Bone marrow (tissue), 2 donors: ENCODE data around the gene GABBR1.

Experiments used
- DNase-seq, 2 donors: peaks; one replicate each; lab custom pipeline; 2025; lab: John Stamatoyannopoulos, UW

Gene GABBR1

DNA sequence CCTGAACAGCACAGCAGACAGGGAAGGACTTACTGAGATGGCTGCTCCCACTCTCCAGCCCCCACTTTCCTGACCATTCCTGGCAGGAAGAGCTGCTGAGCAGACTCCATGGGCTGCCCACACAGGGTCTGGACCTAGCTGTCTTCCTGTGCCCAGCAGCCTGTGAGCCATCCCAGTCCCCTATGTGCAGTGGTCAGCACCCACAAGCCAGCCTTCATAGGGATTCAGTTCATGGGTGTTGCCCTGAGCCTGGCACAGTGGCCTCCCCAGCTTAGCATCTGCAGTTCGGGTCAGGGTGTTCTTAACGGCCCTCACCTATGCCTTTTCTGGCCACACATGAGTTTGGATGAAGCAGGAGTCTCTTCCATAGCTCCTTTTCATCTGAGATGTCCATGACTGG, 105.4 kb downstream of the GABBR1 start:
- no peak for DNase-seq

DNA sequence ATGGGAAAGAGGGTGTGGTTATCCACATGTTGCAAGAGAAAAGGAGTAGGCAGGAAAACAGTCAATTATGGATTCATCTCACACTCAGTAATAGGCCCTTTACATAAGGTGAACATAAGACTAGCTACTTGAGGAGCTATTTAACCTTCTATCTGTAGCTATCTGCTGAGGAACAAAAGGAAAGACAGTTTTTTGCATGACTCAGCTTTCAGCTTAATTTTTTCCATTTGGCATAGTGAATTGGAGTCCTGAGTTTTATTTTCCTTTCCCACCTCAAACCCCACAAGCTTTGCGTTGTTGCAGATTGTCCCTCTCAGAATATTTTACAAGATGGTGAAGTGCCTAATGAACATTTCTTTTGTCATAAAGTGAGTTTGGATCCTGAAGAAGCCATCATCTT, 105.9 kb downstream of the GABBR1 start:
- DNase-seq: no peak

DNA sequence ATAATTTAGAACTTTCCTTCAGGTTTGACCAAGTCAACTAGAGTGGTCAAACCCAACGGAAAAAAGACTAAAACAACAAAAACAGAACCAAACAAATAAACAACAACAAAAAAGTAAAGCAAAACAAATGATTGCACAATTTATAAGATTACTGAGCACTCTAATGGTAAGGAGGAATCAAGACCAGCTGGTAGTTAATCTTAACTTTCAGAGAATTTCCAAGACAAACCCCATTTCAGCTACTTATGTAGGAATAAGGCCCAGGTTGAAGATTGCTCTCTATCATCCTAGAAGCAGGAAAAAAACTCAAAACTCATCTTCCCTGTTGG, 107.7 kb downstream of the GABBR1 start:
- no peak for DNase-seq

DNA sequence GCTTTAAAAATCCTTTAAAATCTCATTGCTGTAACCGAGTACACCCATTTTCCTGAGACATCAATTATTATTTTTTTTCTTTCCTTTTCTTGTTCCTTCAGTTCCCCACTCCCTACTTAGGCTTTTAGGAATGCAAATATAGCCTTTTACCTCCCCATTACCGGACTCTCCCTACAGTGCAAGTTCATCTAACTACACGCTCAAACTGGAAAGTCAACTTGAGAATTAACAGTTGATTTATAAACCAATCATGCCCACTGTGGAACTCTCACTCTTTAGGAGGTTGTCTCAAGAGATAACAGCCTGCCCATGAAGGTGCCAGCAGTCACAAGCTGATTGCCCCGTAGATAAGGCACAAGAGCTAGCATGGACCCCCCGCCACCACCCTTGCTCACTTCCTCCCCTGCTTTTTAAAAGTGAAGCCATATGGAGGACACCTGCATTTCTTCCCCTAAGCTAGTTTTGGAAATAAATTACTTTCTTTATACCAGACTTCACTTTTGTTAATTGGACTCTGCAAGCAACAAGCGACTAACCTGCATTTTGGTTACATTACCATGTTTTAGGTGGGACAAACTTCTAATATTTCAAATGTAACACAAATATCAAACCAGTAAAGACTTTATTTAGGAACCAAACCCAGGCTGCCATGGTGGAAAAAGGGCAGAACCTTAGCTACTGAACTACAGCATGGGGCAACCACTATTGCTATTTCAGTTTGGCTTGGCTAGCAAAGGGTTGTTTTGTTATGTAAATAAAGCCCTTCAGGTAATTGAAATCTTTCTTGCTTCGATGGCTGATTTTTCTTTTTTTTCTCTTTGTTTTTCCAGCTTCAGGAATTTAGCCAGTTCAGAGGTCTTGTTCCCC, 108.3 kb downstream of the GABBR1 start:
- DNase-seq: no peak

DNA sequence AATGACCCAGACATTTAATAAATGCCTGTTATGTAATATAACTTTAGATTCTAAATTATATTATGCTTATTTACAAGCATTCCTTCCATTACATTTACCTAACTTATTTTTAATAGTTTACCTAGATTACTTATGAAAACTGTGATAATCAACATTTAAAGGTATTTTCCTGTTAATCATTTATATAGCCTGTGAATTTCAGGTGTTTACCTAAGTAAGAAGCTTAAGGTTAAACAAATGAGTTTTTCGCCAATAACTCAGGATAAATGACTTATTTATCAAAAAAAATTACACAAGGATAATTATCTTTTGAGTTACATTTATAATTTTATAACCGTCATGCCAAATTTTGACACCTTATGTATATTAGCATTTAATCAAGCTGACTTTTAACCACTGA, 108.9 kb downstream of the GABBR1 start:
- no peak for DNase-seq

DNA sequence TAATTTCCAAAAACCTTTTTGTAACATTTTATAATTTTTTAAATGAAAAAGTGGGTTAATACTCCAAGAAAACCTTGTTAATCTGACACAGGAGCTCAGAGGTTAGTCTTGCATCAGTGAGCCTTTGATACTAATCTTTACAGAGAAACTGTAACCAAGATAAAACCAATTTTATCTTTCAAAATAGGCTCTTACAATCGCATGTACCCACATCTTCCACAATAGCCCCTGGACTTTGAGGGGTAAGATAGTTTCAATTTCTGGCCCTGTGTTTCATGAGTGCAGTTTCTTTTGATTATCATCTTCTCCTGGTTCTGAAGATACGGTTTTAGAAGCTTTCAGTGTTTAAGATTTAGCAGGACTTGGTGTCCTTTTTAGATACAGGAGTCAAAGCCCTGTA, 110.8 kb downstream of the GABBR1 start:
- DNase-seq: no peak

DNA sequence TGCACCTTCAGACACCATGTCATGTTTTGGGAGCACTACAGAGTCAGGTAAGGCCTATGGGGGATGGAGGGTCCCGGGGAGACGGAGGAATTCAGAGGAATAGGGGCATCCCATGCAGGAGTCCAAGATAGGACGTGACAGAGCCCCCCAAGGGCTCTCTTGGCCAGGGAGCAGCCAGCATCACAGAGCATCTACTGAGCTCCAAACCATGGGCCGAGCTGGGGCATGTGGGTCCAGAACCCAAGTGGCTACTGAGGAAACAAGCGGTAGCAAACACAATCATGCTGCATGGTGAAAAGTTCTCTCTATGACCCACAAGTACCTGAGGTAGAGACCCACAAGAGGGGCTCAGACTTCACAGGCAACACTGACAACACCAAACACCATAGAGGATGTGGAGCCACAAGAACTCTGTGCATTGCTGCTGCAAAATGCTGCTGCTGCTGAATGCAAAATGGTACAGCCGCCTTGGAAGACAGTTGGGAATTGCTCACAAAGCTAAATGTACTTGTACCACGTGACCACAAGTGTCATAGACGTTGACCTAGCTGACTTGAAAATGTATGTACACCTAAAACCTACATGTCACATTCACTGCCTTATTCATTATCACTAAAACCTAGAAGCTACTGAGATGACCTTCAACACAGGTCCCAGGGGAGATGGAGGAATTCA, 111.8 kb downstream of the GABBR1 start:
- DNase-seq: no peak

DNA sequence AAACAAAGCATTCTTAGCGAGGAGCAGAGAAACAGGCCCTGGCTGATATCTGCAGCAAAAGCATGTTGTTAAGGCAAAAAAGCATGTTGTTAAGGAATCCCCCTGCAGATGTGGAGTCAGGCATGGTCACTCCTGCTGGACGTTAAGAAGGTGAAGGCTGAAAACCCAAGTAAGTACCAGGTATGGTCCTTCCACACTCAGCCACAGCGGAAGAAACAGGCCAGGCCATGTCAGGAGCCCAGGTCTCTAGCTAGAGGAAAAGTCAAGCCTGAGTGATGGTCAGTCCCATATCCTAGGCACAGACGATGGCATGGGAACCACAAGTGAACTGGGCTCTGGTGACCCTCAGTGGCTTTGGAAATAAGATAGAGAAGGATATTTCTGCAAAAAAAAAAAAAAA, 112.8 kb downstream of the GABBR1 start:
- DNase-seq: no peak

DNA sequence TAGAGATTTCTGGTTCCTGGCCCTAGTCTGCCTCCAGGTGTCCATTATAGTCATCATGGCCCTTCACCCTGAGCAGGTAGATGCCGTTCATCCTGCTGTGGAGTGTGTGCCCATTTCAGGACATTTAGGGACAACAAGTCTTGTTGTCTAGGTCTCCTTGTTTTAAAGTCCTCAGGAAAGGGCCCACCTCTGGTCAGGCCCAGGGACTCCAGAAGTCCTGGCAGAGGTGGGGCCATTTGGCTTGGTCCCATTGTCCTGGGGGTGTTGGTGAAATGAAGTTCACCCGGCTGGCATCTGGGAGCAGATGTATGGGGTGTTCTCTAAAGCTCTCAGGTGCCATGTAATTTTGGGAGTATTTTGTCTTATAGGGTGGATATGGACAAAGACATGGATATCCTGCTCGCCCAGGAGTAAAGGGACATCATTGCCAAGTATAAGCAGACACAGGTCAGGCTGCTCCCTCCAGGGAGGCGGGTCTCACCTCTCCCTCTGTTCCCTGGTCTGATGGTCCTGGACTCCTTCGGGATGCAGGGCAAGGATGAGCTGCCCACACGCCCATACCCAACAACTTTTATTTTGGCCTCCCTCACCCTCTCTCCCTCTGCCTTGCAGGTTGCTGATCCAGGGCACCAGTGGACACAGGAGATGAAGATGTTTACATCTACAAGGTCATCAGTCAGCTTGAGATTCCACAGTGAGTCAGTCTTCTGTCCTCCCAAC, 113.5 kb downstream of the GABBR1 start:
- DNase-seq: no peak

DNA sequence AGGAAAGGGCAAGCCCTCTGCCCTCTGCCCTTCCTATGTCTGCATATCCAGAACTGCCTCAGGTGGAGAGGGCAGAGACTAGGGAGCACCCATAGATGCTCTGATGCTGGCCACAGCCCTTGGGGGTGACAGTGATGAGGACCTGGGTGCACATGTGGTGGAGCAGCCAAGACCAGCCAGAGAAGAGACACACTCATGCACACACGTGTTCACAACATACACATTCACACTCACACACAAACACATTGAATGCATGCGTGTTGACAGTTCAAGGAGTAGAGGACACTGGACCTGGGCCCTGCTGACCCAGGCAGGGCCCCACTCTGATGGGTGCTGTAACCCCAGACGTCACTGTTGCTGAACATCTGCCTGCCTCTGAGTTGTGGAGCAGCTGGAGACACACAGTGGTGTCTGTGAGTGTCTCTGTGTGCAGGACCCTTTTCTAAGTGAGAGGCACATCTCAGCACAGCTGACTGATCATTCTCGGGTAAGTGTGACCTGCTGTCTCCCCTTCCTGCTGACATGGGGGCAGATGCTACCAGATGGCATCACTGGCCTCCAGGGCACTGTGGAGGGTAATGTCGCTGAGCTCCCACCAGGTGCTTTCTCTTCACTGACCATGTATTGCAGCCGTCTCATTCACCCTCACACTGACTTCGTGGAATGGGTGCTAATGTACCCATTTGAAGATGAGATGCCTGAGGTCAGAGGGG, 115.1 kb downstream of the GABBR1 start:
- no peak for DNase-seq

DNA sequence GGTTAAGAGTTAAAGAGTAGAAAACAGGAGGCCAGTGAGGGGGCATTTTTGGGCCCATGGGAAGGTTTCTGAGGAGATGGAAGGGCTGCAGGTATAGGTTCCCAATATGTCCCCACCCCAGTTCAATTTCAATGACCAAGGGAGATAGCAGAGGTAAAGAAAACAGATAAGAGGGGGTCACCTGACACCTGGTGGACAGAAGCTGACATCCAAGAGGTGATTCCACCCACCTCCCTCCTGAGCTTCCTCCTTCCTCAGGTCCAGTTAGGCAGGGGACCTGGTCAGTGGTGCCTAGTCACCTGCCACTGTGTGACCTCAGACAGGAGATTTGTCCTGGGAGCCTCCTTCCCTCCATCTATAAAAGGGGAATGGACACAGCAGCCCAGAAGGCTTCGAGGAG, 115.7 kb downstream of the GABBR1 start:
- no peak for DNase-seq

DNA sequence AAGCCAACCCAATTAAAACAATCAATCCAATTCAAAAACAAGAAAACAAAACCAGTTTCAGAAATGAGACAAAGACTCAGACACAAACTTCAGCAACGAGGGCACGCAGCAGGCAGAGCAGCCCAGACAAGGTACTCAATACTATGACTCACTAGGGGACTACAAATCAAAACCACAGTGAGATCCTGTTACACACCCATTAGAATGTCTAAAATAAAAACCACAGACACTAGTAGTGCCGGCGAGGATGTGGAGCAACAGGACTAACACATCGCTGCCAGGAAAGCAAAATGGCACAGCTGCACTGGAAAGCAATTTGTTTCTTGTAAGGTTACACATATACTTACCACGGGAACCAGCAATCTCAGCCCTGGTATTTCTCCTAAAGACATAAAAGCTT, 116.9 kb downstream of the GABBR1 start:
- DNase-seq: no peak

DNA sequence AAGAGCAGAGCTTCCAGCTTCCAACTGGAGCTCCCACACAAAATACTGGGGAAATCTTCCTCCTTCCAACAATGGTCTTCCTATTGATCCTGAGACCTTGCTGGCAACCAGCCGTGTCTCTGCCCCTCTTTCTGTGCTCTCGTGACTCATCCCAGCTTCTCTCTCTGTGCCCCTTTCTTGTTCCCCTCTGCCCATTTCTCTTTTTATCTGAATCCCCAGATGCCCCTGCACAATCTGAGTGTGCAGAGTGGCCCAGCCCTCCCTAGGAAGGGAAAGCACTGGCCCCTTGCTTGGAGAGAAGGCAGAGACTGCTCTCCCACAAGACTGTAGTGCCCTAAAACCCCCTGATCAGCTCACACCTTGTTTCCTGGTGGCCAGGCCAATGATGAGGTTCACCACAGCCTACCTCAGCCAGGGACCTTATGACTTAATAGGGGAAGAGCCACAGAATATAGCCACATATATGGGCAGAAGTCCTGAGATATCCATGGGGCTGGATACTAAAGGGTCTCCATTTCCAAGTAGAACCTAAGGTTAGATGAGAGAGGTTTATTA, 122.2 kb downstream of the GABBR1 start:
- DNase-seq: no peak

DNA sequence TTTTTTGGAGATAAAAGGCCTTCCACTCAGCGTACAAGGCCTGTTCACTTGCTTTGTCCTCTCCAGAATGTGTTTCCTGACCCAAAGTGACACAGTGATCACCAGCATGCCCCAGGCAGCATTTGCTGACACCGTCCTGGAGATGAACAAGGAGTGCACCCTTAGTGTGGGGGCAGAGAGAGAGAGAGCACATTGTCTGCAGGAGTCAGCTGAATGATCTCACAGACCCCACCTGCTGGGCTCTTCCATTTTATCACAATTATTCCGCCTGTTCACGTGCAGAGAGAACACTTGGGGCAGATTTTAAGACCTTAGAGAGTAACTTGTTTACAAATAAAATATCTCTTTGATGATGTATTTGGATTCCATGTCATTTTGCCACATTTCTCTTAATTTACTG, 122.8 kb downstream of the GABBR1 start:
- no peak for DNase-seq
